Caco-2 (cell line): ENCODE results near the gene MTRR. TPM values are rescaled to one million over a fixed set of nuclear protein-coding genes. Genes with fewer than 3 reads are reported as not detected.

ENCODE experiments used
- BruUV-seq: library from RNA; stranded (reverse); fragments of 400-500 nt; replicated peaks from 2 replicates; lab custom pipeline; 2021; lab: Mats Ljungman, UMichigan
- CTCF ChIA-PET: fragments of 300-600 bp; sonication (Branson Sonifier 250); formaldehyde crosslinking; loops from one replicate; lab custom pipeline; 2022; ENCODE audit warnings: antibody characterized with exemption; lab: Charles Lee
- POLR2A ChIA-PET: fragments of 300-600 bp; sonication (Branson Sonifier 250); formaldehyde crosslinking; loops from one replicate; lab custom pipeline; 2022; ENCODE audit warnings: antibody characterized with exemption; lab: Charles Lee
- DNase-seq, 2 experiments: peaks; one replicate each; pipeline versions ENCODE4 v3.0.0 to v3.0.0-alpha.2; 2020 to 2022
- H3K27me3 ChIP-seq: replicated peaks from 2 replicates; pipeline ENCODE4 v1.6.0; 2011; ENCODE audit warnings: low read length; ENCODE audit not compliant: control insufficient read depth, insufficient read depth
- H3K36me3 ChIP-seq: 2 replicates; pipeline ENCODE4 v1.5.1; 2011; ENCODE audit warnings: low read length; ENCODE audit not compliant: control insufficient read depth, insufficient read depth
- H3K4me1 ChIP-seq: fragments of 250-450 bp; sonication (Bioruptor Pico); 2 replicates; pipeline ENCODE4 v1.5.1; 2020; ENCODE audit warnings: mild to moderate bottlenecking
- H3K4me3 ChIP-seq: 2 replicates; pipeline ENCODE4 v1.5.1; 2011; ENCODE audit warnings: low read depth, mild to moderate bottlenecking, control low read depth, low read length
- H3K9me3 ChIP-seq: fragments of 250-450 bp; sonication (Bioruptor Pico); 2 replicates; pipeline ENCODE4 v1.5.1; 2020; ENCODE audit warnings: mild to moderate bottlenecking, moderate library complexity
- H3K27ac Mint-ChIP-seq: one replicate; pipeline ENCODE4 v1.8.0; 2022; ENCODE audit warnings: mixed read lengths; ENCODE audit not compliant: unreplicated experiment
- H3K27me3 Mint-ChIP-seq: one replicate; pipeline ENCODE4 v1.8.0; 2022; ENCODE audit warnings: mixed read lengths; ENCODE audit not compliant: insufficient read depth, unreplicated experiment
- H3K36me3 Mint-ChIP-seq: one replicate; pipeline ENCODE4 v1.8.0; 2022; ENCODE audit warnings: mild to moderate bottlenecking, mixed read lengths; ENCODE audit not compliant: insufficient read depth, unreplicated experiment
- H3K4me1 Mint-ChIP-seq: one replicate; pipeline ENCODE4 v1.8.0; 2022; ENCODE audit warnings: low read depth, mixed read lengths; ENCODE audit not compliant: unreplicated experiment
- H3K4me3 Mint-ChIP-seq: one replicate; pipeline ENCODE4 v1.8.0; 2022; ENCODE audit warnings: mild to moderate bottlenecking, moderate library complexity, mixed read lengths; ENCODE audit not compliant: unreplicated experiment
- H3K9me3 Mint-ChIP-seq: one replicate; pipeline ENCODE4 v1.8.0; 2022; ENCODE audit warnings: mixed read lengths; ENCODE audit not compliant: unreplicated experiment
- intact Hi-C: fragments of 100-400 bp; cut with micrococcal nuclease; formaldehyde crosslinking; loops from one replicate; pipeline ENCODE4 v1.10.0; 2022; ENCODE audit not compliant: unreplicated experiment
- total RNA-seq: library from RNA; stranded (reverse); gene quantifications from 2 replicates; pipeline ENCODE4 v1.2.3, GENCODE V29; 2022
- TF ChIP-seq, protein P1 (sequence below), 2 experiments: fragments of 200-600 bp in 1 of 2; IDR thresholded peaks; 1 replicate in 1 of 2; 2 replicates in 1 of 2; pipeline versions ENCODE4 v1.5.1 to v1.8.0; 2011 to 2022; ENCODE audit warnings: antibody characterized with exemption in 1 of 2, control low read depth in 1 of 2, inconsistent platforms in 1 of 2, low read depth in 1 of 2, low read length in 1 of 2, mild to moderate bottlenecking in 1 of 2, moderate library complexity in 1 of 2; ENCODE audit not compliant: insufficient read depth in 1 of 2, severe bottlenecking in 1 of 2, unreplicated experiment in 1 of 2

Gene MTRR
- total RNA-seq, 1 experiment from 2014 or later = 57.6 TPM

DNA sequence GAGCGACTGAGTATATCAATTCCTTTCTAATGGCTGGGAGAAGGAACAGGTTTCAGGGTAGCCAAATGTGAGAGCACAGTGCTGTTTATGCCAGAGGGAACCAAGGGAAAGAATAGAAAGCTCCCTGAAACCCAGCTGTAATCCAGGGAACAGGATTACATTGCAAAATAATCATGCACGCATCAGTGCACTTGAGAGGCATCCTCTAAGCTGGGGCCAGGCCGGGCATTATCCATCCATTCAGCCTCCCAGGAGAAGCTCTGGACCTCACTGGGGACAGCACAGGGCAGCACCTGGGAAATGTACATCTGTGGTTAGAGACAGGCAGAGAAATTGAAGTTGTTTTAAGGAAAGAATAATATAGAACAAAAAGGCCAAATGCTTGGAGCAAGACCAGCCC is 72.7 kb downstream of the MTRR start:
- intact Hi-C loops = no loop called here
- BruUV-seq = no TSS peak
- no peaks in the 10 kb centered on the region for H3K9me3 Mint-ChIP-seq
- H3K36me3 Mint-ChIP-seq = no peaks in the 10 kb centered on the region
- no peaks in the 10 kb centered on the region for H3K9me3 ChIP-seq
- no peak overlapping the region for H3K4me3 Mint-ChIP-seq
- CTCF ChIA-PET = no interaction called here
- H3K36me3 ChIP-seq = no peaks in the 10 kb centered on the region
- POLR2A ChIA-PET = no interaction called here
- DNase-seq = no peak
- H3K27me3 Mint-ChIP-seq = peaks cover 19% of the 10 kb centered on the region
- H3K4me1 ChIP-seq = no peaks in the 10 kb centered on the region
- no peak overlapping the region for H3K4me3 ChIP-seq
- TF ChIP-seq, protein P1, sequence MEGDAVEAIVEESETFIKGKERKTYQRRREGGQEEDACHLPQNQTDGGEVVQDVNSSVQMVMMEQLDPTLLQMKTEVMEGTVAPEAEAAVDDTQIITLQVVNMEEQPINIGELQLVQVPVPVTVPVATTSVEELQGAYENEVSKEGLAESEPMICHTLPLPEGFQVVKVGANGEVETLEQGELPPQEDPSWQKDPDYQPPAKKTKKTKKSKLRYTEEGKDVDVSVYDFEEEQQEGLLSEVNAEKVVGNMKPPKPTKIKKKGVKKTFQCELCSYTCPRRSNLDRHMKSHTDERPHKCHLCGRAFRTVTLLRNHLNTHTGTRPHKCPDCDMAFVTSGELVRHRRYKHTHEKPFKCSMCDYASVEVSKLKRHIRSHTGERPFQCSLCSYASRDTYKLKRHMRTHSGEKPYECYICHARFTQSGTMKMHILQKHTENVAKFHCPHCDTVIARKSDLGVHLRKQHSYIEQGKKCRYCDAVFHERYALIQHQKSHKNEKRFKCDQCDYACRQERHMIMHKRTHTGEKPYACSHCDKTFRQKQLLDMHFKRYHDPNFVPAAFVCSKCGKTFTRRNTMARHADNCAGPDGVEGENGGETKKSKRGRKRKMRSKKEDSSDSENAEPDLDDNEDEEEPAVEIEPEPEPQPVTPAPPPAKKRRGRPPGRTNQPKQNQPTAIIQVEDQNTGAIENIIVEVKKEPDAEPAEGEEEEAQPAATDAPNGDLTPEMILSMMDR (IDR thresholded peaks at IDR 0.05; ENCODE audit: insufficient read depth in 1 of 2, low read depth in 1 of 2, low read length in 1 of 2, severe bottlenecking in 1 of 2, unreplicated experiment in 1 of 2) = no peak
- no peaks in the 10 kb centered on the region for H3K27me3 ChIP-seq
- no peaks in the 10 kb centered on the region for H3K4me1 Mint-ChIP-seq
- no peak overlapping the region for H3K27ac Mint-ChIP-seq

DNA sequence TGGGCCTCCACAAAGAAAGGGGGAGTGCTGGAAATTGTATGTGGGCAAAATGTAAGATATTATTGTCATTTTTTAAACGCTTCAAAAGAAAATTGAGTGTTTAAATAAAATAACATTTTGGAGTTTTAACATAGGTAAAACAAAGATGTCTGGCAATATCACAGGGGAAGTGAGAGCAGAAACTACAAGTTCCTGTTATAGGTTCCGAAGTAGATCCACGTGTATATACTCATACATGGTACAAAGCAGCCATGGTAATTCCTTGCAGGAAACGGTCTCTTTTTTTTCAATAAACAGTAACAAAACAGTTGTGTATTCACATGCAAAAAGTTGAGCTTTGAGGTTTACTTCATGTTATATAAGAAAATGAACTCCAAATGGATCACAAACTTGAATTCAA is 78.4 kb downstream of the MTRR start:
- no peaks in the 10 kb centered on the region for H3K36me3 ChIP-seq
- no peak overlapping the region for H3K4me3 ChIP-seq
- H3K27me3 Mint-ChIP-seq = peaks cover 17% of the 10 kb centered on the region
- DNase-seq = no peak
- no peak overlapping the region for H3K27ac Mint-ChIP-seq
- no peaks in the 10 kb centered on the region for H3K9me3 Mint-ChIP-seq
- no peak overlapping the region for H3K4me3 Mint-ChIP-seq
- no peaks in the 10 kb centered on the region for H3K4me1 ChIP-seq
- ChIA-PET CTCF (no interaction called here), POLR2A (no interaction called here)
- H3K9me3 ChIP-seq = no peaks in the 10 kb centered on the region
- intact Hi-C loops = no loop called here
- TF ChIP-seq, protein P1 (IDR thresholded peaks at IDR 0.05; ENCODE audit: insufficient read depth in 1 of 2, low read depth in 1 of 2, low read length in 1 of 2, severe bottlenecking in 1 of 2, unreplicated experiment in 1 of 2) = no peak
- BruUV-seq = no TSS peak
- no peaks in the 10 kb centered on the region for H3K36me3 Mint-ChIP-seq
- H3K4me1 Mint-ChIP-seq = no peaks in the 10 kb centered on the region
- no peaks in the 10 kb centered on the region; the same call in 1 of the 2 replicates for H3K27me3 ChIP-seq

Other genes with a start within 250 kb of the MTRR start
- 0.29 TPM in 1 of 2 replicates, not detected in the other for gene CFAP90, start 18.0 kb upstream of the MTRR start, total RNA-seq
- 14.2 and 15.4 TPM in 2 replicates for gene FASTKD3, start 117 bp upstream of the MTRR start, total RNA-seq